WTC11 (cell line): ENCODE data around the gene ZNF121. TPM values are rescaled to one million over a fixed set of nuclear protein-coding genes. Genes with fewer than 3 reads are reported as not detected.
"Not testable (repeated sequence)": the region's sequence is repeated elsewhere in the genome, so short reads cannot be mapped to it uniquely, and the experiment has no call there.

Source experiments
- ATAC-seq: fragments of 200-7000 bp; cut with Tn5 transposase; 2 replicates; pipeline ENCODE4 v1.10.0; 2021; ENCODE audit warnings: mild to moderate bottlenecking, moderate library complexity
- CTCF ChIA-PET: fragments of 300-600 bp; sonication (Branson Sonifier 250); formaldehyde crosslinking; loops from one replicate; lab custom pipeline; 2021; ENCODE audit warnings: antibody characterized with exemption; lab: Charles Lee
- POLR2A ChIA-PET: fragments of 350-600 bp; sonication (Branson Sonifier 250); formaldehyde crosslinking; loops from one replicate; lab custom pipeline; 2021; ENCODE audit warnings: antibody characterized with exemption; lab: Charles Lee
- DNase-seq: peaks from one replicate; pipeline ENCODE4 v3.0.0; 2021; ENCODE audit warnings: low spot score
- H3K27ac Mint-ChIP-seq: 2 replicates; pipeline ENCODE4 v1.8.0; 2021; ENCODE audit warnings: mixed read lengths
- H3K27me3 Mint-ChIP-seq: 2 replicates; pipeline ENCODE4 v1.8.0; 2021; ENCODE audit warnings: low read depth, mild to moderate bottlenecking, moderate library complexity, mixed read lengths
- H3K36me3 Mint-ChIP-seq: 2 replicates; pipeline ENCODE4 v1.8.0; 2021; ENCODE audit warnings: mixed read lengths
- H3K4me1 Mint-ChIP-seq: 2 replicates; pipeline ENCODE4 v1.8.0; 2022; ENCODE audit warnings: mixed read lengths
- H3K4me3 Mint-ChIP-seq: 2 replicates; pipeline ENCODE4 v1.8.0; 2021; ENCODE audit warnings: mild to moderate bottlenecking, moderate library complexity, mixed read lengths
- H3K9me3 Mint-ChIP-seq: 2 replicates; pipeline ENCODE4 v1.8.0; 2021; ENCODE audit warnings: mixed read lengths
- FOXP1 ChIP-seq: sonication (generic); formaldehyde crosslinking; IDR thresholded peaks from 2 replicates; pipeline ENCODE4 v1.8.0; 2022; ENCODE audit warnings: missing genetic modification reagents, mild to moderate bottlenecking, moderate library complexity, borderline replicate concordance
- GRHL2 ChIP-seq: fragments of 250-450 bp; sonication (Bioruptor Pico); IDR thresholded peaks from 2 replicates; pipeline ENCODE4 v1.8.0; 2022; ENCODE audit warnings: mild to moderate bottlenecking, moderate library complexity; ENCODE audit not compliant: insufficient replicate concordance, severe bottlenecking
- JUN ChIP-seq: sonication (generic); formaldehyde crosslinking; IDR thresholded peaks from 2 replicates; pipeline ENCODE4 v1.8.0; 2023; ENCODE audit warnings: mild to moderate bottlenecking, missing genetic modification reagents
- NR2C2 ChIP-seq: sonication (generic); formaldehyde crosslinking; IDR thresholded peaks from 2 replicates; pipeline ENCODE4 v1.8.0; 2022; ENCODE audit warnings: mild to moderate bottlenecking, missing genetic modification reagents
- RORB ChIP-seq: fragments of 250-450 bp; sonication (Bioruptor Pico); IDR thresholded peaks from 2 replicates; pipeline ENCODE4 v1.9.0; 2021; ENCODE audit warnings: mild to moderate bottlenecking
- TEAD1 ChIP-seq: sonication (generic); formaldehyde crosslinking; IDR thresholded peaks from 2 replicates; pipeline ENCODE4 v1.8.0; 2022; ENCODE audit warnings: mild to moderate bottlenecking, missing genetic modification reagents
- TEAD4 ChIP-seq: sonication (generic); formaldehyde crosslinking; IDR thresholded peaks from 2 replicates; pipeline ENCODE4 v1.8.0; 2022; ENCODE audit warnings: mild to moderate bottlenecking, missing genetic modification reagents
- ZNF671 ChIP-seq: fragments of 250-450 bp; sonication (Bioruptor Pico); IDR thresholded peaks from 2 replicates; pipeline ENCODE4 v1.8.0; 2021; ENCODE audit warnings: mild to moderate bottlenecking
- total RNA-seq: library from RNA; stranded (reverse); gene quantifications from 3 replicates; pipeline ENCODE4 v1.2.3, GENCODE V29; 2021
- TF ChIP-seq, protein P1 (sequence below): sonication (generic); formaldehyde crosslinking; IDR thresholded peaks from 2 replicates; pipeline ENCODE4 v1.8.0; 2022; ENCODE audit warnings: mild to moderate bottlenecking, missing genetic modification reagents
- TF ChIP-seq, protein P2 (sequence below): sonication (generic); formaldehyde crosslinking; IDR thresholded peaks from 2 replicates; pipeline ENCODE4 v1.8.1; 2023; ENCODE audit warnings: mild to moderate bottlenecking, missing genetic modification reagents
- TF ChIP-seq, protein P3 (sequence below): fragments of 250-450 bp; sonication (Bioruptor Pico); conservative IDR thresholded peaks from 2 replicates; pipeline ENCODE4 v1.9.0; 2021; ENCODE audit warnings: mild to moderate bottlenecking
- TF ChIP-seq, protein P4 (sequence below): fragments of 250-450 bp; sonication (Bioruptor Pico); IDR thresholded peaks from 2 replicates; pipeline ENCODE4 v1.9.0; 2021; ENCODE audit warnings: mild to moderate bottlenecking
- TF ChIP-seq, protein P5 (sequence below): fragments of 250-450 bp; sonication (Bioruptor Pico); IDR thresholded peaks from 2 replicates; pipeline ENCODE4 v1.8.0; 2021; ENCODE audit warnings: mild to moderate bottlenecking
- TF ChIP-seq, protein P6 (sequence below): sonication (generic); formaldehyde crosslinking; IDR thresholded peaks from 2 replicates; pipeline ENCODE4 v1.8.0; 2022; ENCODE audit warnings: missing genetic modification reagents
- TF ChIP-seq, protein P7 (sequence below): sonication (generic); formaldehyde crosslinking; IDR thresholded peaks from 2 replicates; pipeline ENCODE4 v1.8.0; 2023; ENCODE audit warnings: mild to moderate bottlenecking, missing genetic modification reagents
- TF ChIP-seq, protein P8 (sequence below): sonication (generic); formaldehyde crosslinking; IDR thresholded peaks from 2 replicates; pipeline ENCODE4 v1.8.0; 2022; ENCODE audit warnings: mild to moderate bottlenecking, missing genetic modification reagents
- TF ChIP-seq, protein P9 (sequence below): sonication (generic); formaldehyde crosslinking; IDR thresholded peaks from 2 replicates; pipeline ENCODE4 v1.8.1; 2023; ENCODE audit warnings: mild to moderate bottlenecking, missing genetic modification reagents
- TF ChIP-seq, protein P10 (sequence below): sonication (generic); formaldehyde crosslinking; IDR thresholded peaks from 2 replicates; pipeline ENCODE4 v1.8.1; 2022; ENCODE audit warnings: mild to moderate bottlenecking, moderate library complexity, missing genetic modification reagents

ZNF121 gene
- total RNA-seq, 1 experiment from 2014 or later, result 203 TPM

DNA sequence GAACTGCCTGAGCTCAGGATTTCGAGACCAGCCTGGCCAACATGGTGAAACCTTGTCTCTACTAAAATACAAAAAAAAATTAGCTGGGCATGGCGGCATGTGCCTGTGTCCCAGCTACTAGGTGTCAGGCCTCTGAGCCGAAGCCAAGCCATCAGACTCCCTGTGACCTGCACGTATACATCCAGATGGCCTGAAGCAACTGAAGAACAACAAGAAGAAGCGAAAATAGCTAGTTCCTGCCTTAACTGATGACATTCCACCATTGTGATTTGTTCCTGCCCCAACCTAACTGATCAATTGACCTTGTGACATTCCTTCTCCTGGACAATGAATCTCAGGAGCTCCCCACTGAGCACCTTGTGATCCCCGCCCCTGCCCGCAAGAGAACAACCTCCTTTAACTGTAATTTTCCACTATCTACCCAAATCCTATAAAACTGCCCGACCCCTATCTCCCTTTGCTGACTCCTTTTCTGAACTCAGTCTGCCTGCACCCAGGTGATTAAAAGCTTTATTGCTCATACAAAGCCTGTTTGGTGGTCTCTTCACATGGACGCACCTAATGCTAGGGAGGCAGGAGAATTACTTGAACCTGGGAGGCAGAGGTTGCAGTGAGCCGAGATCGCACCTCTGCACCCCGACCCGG lies 2.1 kb downstream of the ZNF121 start:
- DNase-seq, result peak; percentile 35
- peaks cover 52% of the 10 kb centered on the region for H3K4me1 Mint-ChIP-seq
- ATAC-seq, H3K9me3 Mint-ChIP-seq, CTCF ChIA-PET, H3K27me3 Mint-ChIP-seq: not testable (repeated sequence)
- H3K36me3 Mint-ChIP-seq, result peaks cover 33% of the 10 kb centered on the region
- peak overlapping the region; percentile 86 for H3K27ac Mint-ChIP-seq
- H3K4me3 Mint-ChIP-seq, result peak overlapping the region; percentile 94
- TF ChIP-seq TEAD1 (CRISPR knock-in tag), result peak; percentile 67; the same call in 1 of the 2 replicates
- TF ChIP-seq, protein P1, sequence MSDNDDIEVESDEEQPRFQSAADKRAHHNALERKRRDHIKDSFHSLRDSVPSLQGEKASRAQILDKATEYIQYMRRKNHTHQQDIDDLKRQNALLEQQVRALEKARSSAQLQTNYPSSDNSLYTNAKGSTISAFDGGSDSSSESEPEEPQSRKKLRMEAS, result 0 out of 2 replicates have a peak, but pooled peaks have one; percentile 20
- POLR2A ChIA-PET, result interaction anchor here (0.6 kb wide), 2 partner anchors 219 to 444 kb away, joined by 5 to 7 read pairs; no protein-coding TSS in a partner anchor

DNA sequence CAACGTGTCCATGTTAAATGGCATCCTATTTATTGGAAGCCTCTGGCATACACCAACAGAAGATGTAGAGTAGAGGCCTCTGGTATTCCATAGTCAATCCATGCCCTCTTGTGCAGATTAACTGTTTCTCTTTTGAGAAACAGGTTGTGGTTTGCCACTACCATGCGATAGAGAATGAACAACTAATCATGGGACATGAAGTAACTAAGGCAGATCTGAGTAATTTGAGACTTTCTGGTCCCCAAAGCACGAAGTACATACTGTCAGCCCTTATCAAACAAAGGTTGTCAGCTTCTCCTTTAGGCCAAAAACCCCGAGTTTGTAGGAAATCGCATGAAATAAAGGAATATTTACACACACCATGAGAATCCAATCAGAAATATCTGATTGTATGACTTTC lies 3.6 kb downstream of the ZNF121 start:
- ATAC-seq (no peak), DNase-seq (no peak)
- Mint-ChIP-seq H3K27me3 (no peaks in the 10 kb centered on the region), H3K4me1 (peaks cover 63% of the 10 kb centered on the region), H3K27ac (peak overlapping the region; percentile 84), H3K4me3 (peak overlapping the region; percentile 94), H3K36me3 (peaks cover 44% of the 10 kb centered on the region), H3K9me3 (no peaks in the 10 kb centered on the region)
- CTCF ChIA-PET, result no interaction called here
- POLR2A ChIA-PET, result no interaction called here
- TF ChIP-seq, protein P2, sequence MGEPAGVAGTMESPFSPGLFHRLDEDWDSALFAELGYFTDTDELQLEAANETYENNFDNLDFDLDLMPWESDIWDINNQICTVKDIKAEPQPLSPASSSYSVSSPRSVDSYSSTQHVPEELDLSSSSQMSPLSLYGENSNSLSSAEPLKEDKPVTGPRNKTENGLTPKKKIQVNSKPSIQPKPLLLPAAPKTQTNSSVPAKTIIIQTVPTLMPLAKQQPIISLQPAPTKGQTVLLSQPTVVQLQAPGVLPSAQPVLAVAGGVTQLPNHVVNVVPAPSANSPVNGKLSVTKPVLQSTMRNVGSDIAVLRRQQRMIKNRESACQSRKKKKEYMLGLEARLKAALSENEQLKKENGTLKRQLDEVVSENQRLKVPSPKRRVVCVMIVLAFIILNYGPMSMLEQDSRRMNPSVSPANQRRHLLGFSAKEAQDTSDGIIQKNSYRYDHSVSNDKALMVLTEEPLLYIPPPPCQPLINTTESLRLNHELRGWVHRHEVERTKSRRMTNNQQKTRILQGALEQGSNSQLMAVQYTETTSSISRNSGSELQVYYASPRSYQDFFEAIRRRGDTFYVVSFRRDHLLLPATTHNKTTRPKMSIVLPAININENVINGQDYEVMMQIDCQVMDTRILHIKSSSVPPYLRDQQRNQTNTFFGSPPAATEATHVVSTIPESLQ, result no peak
- TF ChIP-seq JUN (no peak), NR2C2 (no peak), GRHL2 (CRISPR knock-in tag) (no peak), FOXP1 (CRISPR knock-in tag) (no peak), RORB (CRISPR knock-in tag) (no peak), ZNF671 (CRISPR knock-in tag) (no peak), TEAD4 (no peak)
- TF ChIP-seq, protein P3, sequence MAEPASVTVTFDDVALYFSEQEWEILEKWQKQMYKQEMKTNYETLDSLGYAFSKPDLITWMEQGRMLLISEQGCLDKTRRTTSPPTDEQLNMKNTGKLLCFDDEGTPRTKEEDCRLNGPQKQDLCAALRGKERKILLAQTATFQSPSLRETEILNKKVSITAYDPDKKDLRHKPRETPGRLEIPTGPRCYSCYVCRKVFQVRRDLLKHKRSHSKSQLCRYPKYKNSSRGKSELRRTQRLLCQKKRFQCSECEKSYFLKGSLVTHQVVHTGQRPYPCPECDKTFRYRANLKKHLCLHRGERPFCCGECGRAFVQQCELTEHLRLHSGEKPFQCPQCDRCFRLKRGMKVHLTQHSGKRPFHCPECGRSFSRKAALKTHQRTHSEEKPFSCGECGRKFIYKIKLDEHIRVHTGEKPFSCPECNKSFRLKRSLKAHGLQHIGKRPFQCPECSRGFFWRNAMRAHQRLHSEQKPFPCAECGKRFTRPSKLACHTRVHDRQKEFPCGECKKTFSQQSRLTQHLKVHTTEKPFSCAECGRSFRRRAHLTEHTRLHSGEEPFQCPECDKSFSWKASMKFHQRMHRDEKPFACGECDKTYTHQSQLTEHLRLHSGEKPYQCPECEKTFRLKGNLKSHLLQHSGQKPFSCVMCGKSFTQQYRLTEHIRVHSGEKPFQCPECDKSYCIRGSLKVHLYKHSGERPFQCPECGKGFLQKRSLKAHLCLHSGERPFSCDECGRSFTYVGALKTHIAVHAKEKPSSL (CRISPR knock-in tag), result no peak
- TF ChIP-seq, protein P4, sequence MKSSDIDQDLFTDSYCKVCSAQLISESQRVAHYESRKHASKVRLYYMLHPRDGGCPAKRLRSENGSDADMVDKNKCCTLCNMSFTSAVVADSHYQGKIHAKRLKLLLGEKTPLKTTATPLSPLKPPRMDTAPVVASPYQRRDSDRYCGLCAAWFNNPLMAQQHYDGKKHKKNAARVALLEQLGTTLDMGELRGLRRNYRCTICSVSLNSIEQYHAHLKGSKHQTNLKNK (CRISPR knock-in tag), result no peak
- TF ChIP-seq, protein P5, sequence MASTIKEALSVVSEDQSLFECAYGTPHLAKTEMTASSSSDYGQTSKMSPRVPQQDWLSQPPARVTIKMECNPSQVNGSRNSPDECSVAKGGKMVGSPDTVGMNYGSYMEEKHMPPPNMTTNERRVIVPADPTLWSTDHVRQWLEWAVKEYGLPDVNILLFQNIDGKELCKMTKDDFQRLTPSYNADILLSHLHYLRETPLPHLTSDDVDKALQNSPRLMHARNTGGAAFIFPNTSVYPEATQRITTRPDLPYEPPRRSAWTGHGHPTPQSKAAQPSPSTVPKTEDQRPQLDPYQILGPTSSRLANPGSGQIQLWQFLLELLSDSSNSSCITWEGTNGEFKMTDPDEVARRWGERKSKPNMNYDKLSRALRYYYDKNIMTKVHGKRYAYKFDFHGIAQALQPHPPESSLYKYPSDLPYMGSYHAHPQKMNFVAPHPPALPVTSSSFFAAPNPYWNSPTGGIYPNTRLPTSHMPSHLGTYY (CRISPR knock-in tag), result no peak
- TF ChIP-seq, protein P6, sequence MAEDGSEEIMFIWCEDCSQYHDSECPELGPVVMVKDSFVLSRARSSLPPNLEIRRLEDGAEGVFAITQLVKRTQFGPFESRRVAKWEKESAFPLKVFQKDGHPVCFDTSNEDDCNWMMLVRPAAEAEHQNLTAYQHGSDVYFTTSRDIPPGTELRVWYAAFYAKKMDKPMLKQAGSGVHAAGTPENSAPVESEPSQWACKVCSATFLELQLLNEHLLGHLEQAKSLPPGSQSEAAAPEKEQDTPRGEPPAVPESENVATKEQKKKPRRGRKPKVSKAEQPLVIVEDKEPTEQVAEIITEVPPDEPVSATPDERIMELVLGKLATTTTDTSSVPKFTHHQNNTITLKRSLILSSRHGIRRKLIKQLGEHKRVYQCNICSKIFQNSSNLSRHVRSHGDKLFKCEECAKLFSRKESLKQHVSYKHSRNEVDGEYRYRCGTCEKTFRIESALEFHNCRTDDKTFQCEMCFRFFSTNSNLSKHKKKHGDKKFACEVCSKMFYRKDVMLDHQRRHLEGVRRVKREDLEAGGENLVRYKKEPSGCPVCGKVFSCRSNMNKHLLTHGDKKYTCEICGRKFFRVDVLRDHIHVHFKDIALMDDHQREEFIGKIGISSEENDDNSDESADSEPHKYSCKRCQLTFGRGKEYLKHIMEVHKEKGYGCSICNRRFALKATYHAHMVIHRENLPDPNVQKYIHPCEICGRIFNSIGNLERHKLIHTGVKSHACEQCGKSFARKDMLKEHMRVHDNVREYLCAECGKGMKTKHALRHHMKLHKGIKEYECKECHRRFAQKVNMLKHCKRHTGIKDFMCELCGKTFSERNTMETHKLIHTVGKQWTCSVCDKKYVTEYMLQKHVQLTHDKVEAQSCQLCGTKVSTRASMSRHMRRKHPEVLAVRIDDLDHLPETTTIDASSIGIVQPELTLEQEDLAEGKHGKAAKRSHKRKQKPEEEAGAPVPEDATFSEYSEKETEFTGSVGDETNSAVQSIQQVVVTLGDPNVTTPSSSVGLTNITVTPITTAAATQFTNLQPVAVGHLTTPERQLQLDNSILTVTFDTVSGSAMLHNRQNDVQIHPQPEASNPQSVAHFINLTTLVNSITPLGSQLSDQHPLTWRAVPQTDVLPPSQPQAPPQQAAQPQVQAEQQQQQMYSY (CRISPR knock-in tag), result no peak
- TF ChIP-seq, protein P7, sequence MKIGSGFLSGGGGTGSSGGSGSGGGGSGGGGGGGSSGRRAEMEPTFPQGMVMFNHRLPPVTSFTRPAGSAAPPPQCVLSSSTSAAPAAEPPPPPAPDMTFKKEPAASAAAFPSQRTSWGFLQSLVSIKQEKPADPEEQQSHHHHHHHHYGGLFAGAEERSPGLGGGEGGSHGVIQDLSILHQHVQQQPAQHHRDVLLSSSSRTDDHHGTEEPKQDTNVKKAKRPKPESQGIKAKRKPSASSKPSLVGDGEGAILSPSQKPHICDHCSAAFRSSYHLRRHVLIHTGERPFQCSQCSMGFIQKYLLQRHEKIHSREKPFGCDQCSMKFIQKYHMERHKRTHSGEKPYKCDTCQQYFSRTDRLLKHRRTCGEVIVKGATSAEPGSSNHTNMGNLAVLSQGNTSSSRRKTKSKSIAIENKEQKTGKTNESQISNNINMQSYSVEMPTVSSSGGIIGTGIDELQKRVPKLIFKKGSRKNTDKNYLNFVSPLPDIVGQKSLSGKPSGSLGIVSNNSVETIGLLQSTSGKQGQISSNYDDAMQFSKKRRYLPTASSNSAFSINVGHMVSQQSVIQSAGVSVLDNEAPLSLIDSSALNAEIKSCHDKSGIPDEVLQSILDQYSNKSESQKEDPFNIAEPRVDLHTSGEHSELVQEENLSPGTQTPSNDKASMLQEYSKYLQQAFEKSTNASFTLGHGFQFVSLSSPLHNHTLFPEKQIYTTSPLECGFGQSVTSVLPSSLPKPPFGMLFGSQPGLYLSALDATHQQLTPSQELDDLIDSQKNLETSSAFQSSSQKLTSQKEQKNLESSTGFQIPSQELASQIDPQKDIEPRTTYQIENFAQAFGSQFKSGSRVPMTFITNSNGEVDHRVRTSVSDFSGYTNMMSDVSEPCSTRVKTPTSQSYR (CRISPR knock-in tag), result no peak
- TF ChIP-seq, protein P8, sequence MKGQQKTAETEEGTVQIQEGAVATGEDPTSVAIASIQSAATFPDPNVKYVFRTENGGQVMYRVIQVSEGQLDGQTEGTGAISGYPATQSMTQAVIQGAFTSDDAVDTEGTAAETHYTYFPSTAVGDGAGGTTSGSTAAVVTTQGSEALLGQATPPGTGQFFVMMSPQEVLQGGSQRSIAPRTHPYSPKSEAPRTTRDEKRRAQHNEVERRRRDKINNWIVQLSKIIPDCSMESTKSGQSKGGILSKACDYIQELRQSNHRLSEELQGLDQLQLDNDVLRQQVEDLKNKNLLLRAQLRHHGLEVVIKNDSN (CRISPR knock-in tag), result no peak
- TF ChIP-seq, protein P9, sequence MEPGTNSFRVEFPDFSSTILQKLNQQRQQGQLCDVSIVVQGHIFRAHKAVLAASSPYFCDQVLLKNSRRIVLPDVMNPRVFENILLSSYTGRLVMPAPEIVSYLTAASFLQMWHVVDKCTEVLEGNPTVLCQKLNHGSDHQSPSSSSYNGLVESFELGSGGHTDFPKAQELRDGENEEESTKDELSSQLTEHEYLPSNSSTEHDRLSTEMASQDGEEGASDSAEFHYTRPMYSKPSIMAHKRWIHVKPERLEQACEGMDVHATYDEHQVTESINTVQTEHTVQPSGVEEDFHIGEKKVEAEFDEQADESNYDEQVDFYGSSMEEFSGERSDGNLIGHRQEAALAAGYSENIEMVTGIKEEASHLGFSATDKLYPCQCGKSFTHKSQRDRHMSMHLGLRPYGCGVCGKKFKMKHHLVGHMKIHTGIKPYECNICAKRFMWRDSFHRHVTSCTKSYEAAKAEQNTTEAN (CRISPR knock-in tag), result no peak
- TF ChIP-seq, protein P10, sequence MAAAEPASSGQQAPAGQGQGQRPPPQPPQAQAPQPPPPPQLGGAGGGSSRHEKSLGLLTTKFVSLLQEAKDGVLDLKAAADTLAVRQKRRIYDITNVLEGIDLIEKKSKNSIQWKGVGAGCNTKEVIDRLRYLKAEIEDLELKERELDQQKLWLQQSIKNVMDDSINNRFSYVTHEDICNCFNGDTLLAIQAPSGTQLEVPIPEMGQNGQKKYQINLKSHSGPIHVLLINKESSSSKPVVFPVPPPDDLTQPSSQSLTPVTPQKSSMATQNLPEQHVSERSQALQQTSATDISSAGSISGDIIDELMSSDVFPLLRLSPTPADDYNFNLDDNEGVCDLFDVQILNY (CRISPR knock-in tag), result no peak
